Measurements from ENCODE around the gene ARPC4.

Gene ARPC4

GRCh38 chr3:9750556-9751411 lies 42.1 kb upstream of the ARPC4 start:
- H3K36me3 ChIP-seq (ENCODE audit: control insufficient read depth, insufficient read depth, low read length), result peaks cover 26% of the 10 kb centered on the region
- no peaks in the 10 kb centered on the region for H3K9me3 ChIP-seq (ENCODE audit: control insufficient read depth, low read length)
- H3K27ac ChIP-seq (ENCODE audit: insufficient read depth, low read length, poor library complexity, severe bottlenecking), result peak overlapping the region; percentile 60
- no peak for DNase-seq
- no peaks in the 10 kb centered on the region for H3K27me3 ChIP-seq (replicated peaks; ENCODE audit: control insufficient read depth, insufficient read depth, low read length, poor library complexity, severe bottlenecking)
- peak overlapping the region; percentile 67 for H3K4me3 ChIP-seq (ENCODE audit: insufficient read depth, low read depth, low read length, poor library complexity, severe bottlenecking)
- peaks cover 21% of the 10 kb centered on the region for H3K4me1 ChIP-seq (ENCODE audit: control insufficient read depth, insufficient read depth, low read length, poor library complexity, severe bottlenecking)

GRCh38 chr3:9754678-9755077 lies 38.2 kb upstream of the ARPC4 start:
- no peaks in the 10 kb centered on the region for H3K9me3 ChIP-seq (ENCODE audit: control insufficient read depth, low read length)
- H3K4me1 ChIP-seq (ENCODE audit: control insufficient read depth, insufficient read depth, low read length, poor library complexity, severe bottlenecking), result peaks cover 18% of the 10 kb centered on the region
- no peak for DNase-seq
- H3K27ac ChIP-seq (ENCODE audit: insufficient read depth, low read length, poor library complexity, severe bottlenecking), result no peak overlapping the region
- H3K27me3 ChIP-seq (replicated peaks; ENCODE audit: control insufficient read depth, insufficient read depth, low read length, poor library complexity, severe bottlenecking), result no peaks in the 10 kb centered on the region
- no peak overlapping the region for H3K4me3 ChIP-seq (ENCODE audit: insufficient read depth, low read depth, low read length, poor library complexity, severe bottlenecking)
- H3K36me3 ChIP-seq (ENCODE audit: control insufficient read depth, insufficient read depth, low read length), result peaks cover 34% of the 10 kb centered on the region

- no peak overlapping the region for H3K27ac ChIP-seq (ENCODE audit: insufficient read depth, low read length, poor library complexity, severe bottlenecking)
- H3K36me3 ChIP-seq (ENCODE audit: control insufficient read depth, insufficient read depth, low read length), result peaks cover 33% of the 10 kb centered on the region
These were observed 35.5 kb upstream of the ARPC4 start for GRCh38 chr3:9757427-9757826.

GRCh38 chr3:9760779-9761505 lies 31.9 kb upstream of the ARPC4 start:
- Histone ChIP-seq H3K27me3 (replicated peaks; ENCODE audit: control insufficient read depth, insufficient read depth, low read length, poor library complexity, severe bottlenecking) (no peaks in the 10 kb centered on the region), H3K36me3 (ENCODE audit: control insufficient read depth, insufficient read depth, low read length) (peaks cover 31% of the 10 kb centered on the region), H3K9me3 (ENCODE audit: control insufficient read depth, low read length) (no peaks in the 10 kb centered on the region), H3K27ac (ENCODE audit: insufficient read depth, low read length, poor library complexity, severe bottlenecking) (no peak overlapping the region), H3K4me1 (ENCODE audit: control insufficient read depth, insufficient read depth, low read length, poor library complexity, severe bottlenecking) (no peaks in the 10 kb centered on the region), H3K4me3 (ENCODE audit: insufficient read depth, low read depth, low read length, poor library complexity, severe bottlenecking) (no peak overlapping the region)
- DNase-seq, result no peak

More at GRCh38 chr3:9757427-9757826, 35.5 kb upstream of the ARPC4 start:
- Histone ChIP-seq H3K4me1 (ENCODE audit: control insufficient read depth, insufficient read depth, low read length, poor library complexity, severe bottlenecking) (peaks cover 9% of the 10 kb centered on the region), H3K4me3 (ENCODE audit: insufficient read depth, low read depth, low read length, poor library complexity, severe bottlenecking) (no peak overlapping the region), H3K9me3 (ENCODE audit: control insufficient read depth, low read length) (no peaks in the 10 kb centered on the region), H3K27me3 (replicated peaks; ENCODE audit: control insufficient read depth, insufficient read depth, low read length, poor library complexity, severe bottlenecking) (no peaks in the 10 kb centered on the region)
- no peak for DNase-seq

- H3K27ac ChIP-seq (ENCODE audit: insufficient read depth, low read length, poor library complexity, severe bottlenecking), result no peak overlapping the region
- no peaks in the 10 kb centered on the region for H3K4me1 ChIP-seq (ENCODE audit: control insufficient read depth, insufficient read depth, low read length, poor library complexity, severe bottlenecking)
- no peak for DNase-seq
- H3K36me3 ChIP-seq (ENCODE audit: control insufficient read depth, insufficient read depth, low read length), result peaks cover 22% of the 10 kb centered on the region
- no peak overlapping the region for H3K4me3 ChIP-seq (ENCODE audit: insufficient read depth, low read depth, low read length, poor library complexity, severe bottlenecking)
- no peaks in the 10 kb centered on the region for H3K27me3 ChIP-seq (replicated peaks; ENCODE audit: control insufficient read depth, insufficient read depth, low read length, poor library complexity, severe bottlenecking)
- no peaks in the 10 kb centered on the region for H3K9me3 ChIP-seq (ENCODE audit: control insufficient read depth, low read length)
These were observed 31.0 kb upstream of the ARPC4 start for GRCh38 chr3:9761919-9762318.

GRCh38 chr3:9762871-9763270 lies 30.0 kb upstream of the ARPC4 start:
- Histone ChIP-seq H3K9me3 (ENCODE audit: control insufficient read depth, low read length) (no peaks in the 10 kb centered on the region), H3K4me3 (ENCODE audit: insufficient read depth, low read depth, low read length, poor library complexity, severe bottlenecking) (no peak overlapping the region), H3K4me1 (ENCODE audit: control insufficient read depth, insufficient read depth, low read length, poor library complexity, severe bottlenecking) (no peaks in the 10 kb centered on the region), H3K27me3 (replicated peaks; ENCODE audit: control insufficient read depth, insufficient read depth, low read length, poor library complexity, severe bottlenecking) (no peaks in the 10 kb centered on the region), H3K36me3 (ENCODE audit: control insufficient read depth, insufficient read depth, low read length) (peaks cover 14% of the 10 kb centered on the region), H3K27ac (ENCODE audit: insufficient read depth, low read length, poor library complexity, severe bottlenecking) (no peak overlapping the region)
- no peak for DNase-seq

- Histone ChIP-seq H3K9me3 (ENCODE audit: control insufficient read depth, low read length) (no peaks in the 10 kb centered on the region), H3K4me3 (ENCODE audit: insufficient read depth, low read depth, low read length, poor library complexity, severe bottlenecking) (no peak overlapping the region), H3K27ac (ENCODE audit: insufficient read depth, low read length, poor library complexity, severe bottlenecking) (no peak overlapping the region), H3K4me1 (ENCODE audit: control insufficient read depth, insufficient read depth, low read length, poor library complexity, severe bottlenecking) (peaks cover 12% of the 10 kb centered on the region), H3K27me3 (replicated peaks; ENCODE audit: control insufficient read depth, insufficient read depth, low read length, poor library complexity, severe bottlenecking) (no peaks in the 10 kb centered on the region), H3K36me3 (ENCODE audit: control insufficient read depth, insufficient read depth, low read length) (peaks cover 4% of the 10 kb centered on the region)
- DNase-seq, result no peak
These were observed 27.0 kb upstream of the ARPC4 start for GRCh38 chr3:9765865-9766264.

DNA sequence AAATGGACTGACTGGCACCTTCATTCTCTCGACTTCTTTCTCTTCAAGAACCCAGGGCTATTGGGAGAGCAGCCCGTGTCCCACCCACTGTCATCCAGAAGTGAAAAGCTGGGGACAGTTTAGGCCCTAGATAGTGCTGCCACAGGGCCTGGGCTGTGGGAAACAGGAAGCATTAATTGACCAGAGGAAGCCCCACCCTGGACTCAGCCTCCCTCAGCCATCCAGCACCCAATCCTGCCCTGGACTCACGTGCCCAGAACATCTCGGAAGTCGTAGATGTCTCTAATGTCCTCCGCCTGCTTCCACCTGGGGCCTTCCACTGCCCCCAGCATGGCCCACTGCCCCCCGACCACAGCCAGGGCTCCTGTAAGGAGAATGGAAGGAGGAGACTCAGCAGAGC lies 25.5 kb upstream of the ARPC4 start:
- no peak for DNase-seq
- H3K36me3 ChIP-seq (ENCODE audit: control insufficient read depth, insufficient read depth, low read length), result no peaks in the 10 kb centered on the region
- H3K9me3 ChIP-seq (ENCODE audit: control insufficient read depth, low read length), result no peaks in the 10 kb centered on the region
- H3K4me1 ChIP-seq (ENCODE audit: control insufficient read depth, insufficient read depth, low read length, poor library complexity, severe bottlenecking), result peaks cover 12% of the 10 kb centered on the region
- no peak overlapping the region for H3K27ac ChIP-seq (ENCODE audit: insufficient read depth, low read length, poor library complexity, severe bottlenecking)
- H3K27me3 ChIP-seq (replicated peaks; ENCODE audit: control insufficient read depth, insufficient read depth, low read length, poor library complexity, severe bottlenecking), result no peaks in the 10 kb centered on the region
- H3K4me3 ChIP-seq (ENCODE audit: insufficient read depth, low read depth, low read length, poor library complexity, severe bottlenecking), result no peak overlapping the region

DNA sequence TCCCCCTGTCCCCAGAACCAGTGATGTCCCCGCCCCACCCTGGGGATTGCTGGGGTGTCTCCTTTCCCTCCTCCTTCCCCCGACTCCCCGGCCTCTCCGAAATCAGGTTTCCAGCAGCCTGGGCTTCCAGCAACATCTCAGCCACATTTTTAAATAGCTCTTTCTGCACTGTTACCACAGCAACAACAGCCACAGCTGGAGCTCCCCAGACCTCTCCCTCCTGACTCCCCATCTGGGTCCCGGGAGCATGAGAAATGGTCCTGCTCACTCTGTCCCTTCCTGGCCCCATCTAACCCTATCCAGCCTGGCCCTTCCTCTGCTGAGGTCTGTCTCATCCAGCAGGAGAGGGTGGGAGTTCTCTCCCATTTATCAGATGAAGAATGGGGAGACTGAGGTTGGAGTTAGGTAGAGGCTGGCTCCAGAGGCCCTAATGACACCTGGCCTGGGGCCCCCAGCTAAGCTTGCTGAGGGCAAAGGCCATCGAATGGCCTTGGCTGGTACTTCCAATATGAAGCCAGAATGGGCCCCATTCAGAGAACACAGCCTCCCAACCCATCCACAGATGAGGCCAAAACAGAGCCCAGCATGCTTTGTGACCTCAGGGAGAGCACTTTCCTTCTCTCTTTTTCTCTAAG lies 24.6 kb upstream of the ARPC4 start:
- Histone ChIP-seq H3K4me1 (ENCODE audit: control insufficient read depth, insufficient read depth, low read length, poor library complexity, severe bottlenecking) (peaks cover 12% of the 10 kb centered on the region), H3K4me3 (ENCODE audit: insufficient read depth, low read depth, low read length, poor library complexity, severe bottlenecking) (no peak overlapping the region), H3K27me3 (replicated peaks; ENCODE audit: control insufficient read depth, insufficient read depth, low read length, poor library complexity, severe bottlenecking) (no peaks in the 10 kb centered on the region), H3K36me3 (ENCODE audit: control insufficient read depth, insufficient read depth, low read length) (no peaks in the 10 kb centered on the region), H3K27ac (ENCODE audit: insufficient read depth, low read length, poor library complexity, severe bottlenecking) (no peak overlapping the region), H3K9me3 (ENCODE audit: control insufficient read depth, low read length) (no peaks in the 10 kb centered on the region)
- no peak for DNase-seq

DNA sequence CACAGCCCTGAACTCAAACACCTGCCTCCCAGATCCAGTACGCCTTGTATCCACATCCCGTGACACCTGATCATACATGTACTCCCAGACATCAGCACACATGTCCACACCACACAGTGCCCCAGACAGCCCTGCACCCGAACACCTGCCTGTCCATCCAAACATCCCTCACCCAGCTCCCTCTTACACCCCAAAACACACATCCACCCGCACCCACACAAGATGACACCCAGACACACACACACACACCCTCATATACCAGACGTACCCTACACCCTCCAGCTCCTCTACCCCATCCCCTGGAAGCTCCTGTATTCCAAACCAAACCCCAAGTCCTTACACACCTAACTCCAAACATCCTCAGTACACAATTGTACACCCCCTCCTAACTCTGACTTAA lies 23.9 kb upstream of the ARPC4 start:
- Histone ChIP-seq H3K36me3 (ENCODE audit: control insufficient read depth, insufficient read depth, low read length) (no peaks in the 10 kb centered on the region), H3K9me3 (ENCODE audit: control insufficient read depth, low read length) (no peaks in the 10 kb centered on the region), H3K4me1 (ENCODE audit: control insufficient read depth, insufficient read depth, low read length, poor library complexity, severe bottlenecking) (peaks cover 12% of the 10 kb centered on the region), H3K4me3 (ENCODE audit: insufficient read depth, low read depth, low read length, poor library complexity, severe bottlenecking) (peak overlapping the region; percentile 59), H3K27me3 (replicated peaks; ENCODE audit: control insufficient read depth, insufficient read depth, low read length, poor library complexity, severe bottlenecking) (no peaks in the 10 kb centered on the region), H3K27ac (ENCODE audit: insufficient read depth, low read length, poor library complexity, severe bottlenecking) (no peak overlapping the region)
- DNase-seq, result no peak

Measured in effector memory CD4-positive, alpha-beta T cell (primary cell).